ENCODE results near the gene WFDC8.
"Not testable (repeated sequence)": the region's sequence is repeated elsewhere in the genome, so short reads cannot be mapped to it uniquely, and the experiment has no call there.

WFDC8 gene

DNA sequence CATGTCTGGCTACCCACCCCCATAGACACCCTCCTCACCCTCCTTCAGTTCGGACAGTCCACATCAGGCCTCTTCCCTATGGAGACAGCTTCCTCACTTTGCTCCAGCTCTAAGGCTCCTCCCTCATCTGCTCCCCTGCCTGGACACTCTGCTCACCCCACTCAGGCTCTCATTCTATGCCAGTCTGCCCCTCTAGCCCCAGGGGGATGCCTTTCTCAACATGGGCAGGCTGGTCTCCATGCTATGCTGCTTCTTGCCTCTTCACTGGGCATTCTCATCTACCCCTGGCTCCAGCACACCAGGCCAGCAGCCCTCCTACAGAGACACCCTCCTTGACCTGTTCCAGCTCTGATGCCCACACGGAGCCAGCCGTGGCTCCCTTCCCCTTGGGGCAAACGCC is at the start of gene WFDC8:
WFDC8 (minus strand) TSS at position 101 of the 400 bp plus-strand sequence; CDS start at position 64, 37 bp downstream.
- no peak for DNase-seq (ENCODE audit: low read depth)

DNA sequence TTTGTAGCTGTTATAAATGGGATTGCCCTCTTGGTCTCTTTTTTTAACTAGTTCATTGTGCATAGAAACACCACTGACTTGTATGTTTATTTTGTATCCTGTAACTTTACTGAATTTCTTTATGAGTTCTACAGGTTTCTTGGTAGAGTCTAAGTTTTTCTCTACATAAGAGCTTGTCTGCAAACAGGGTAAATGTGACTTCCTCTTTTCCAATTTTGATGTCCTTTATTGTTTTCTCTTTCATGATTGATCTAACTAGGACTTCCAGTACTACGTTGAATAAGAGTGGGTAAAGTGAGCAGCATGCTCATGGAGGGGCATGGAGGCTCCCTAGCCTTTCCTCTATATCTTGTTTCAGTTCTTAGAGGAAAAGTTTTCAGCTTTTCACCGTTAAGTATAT is 47.5 kb upstream of the WFDC8 start:
- no peak for DNase-seq (ENCODE audit: low read depth)

DNA sequence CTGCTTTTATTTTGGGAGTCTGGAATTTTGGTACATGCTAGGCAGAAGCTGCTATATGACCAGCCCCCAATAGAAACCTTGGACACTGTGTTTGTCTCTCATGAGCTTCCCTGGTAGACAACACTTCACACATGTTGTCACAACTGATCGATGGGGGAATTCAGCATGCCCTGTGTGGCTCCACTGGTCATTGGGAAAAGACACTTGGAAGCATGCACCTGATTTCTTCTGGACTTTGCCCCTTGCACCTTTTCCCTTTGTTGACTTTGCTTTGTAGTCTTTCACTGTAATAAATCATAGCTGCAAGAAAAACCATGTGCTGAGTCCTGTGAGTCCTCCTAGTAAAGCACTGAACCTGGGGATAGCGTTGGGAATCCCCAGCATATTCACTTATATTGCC is 42.5 kb upstream of the WFDC8 start:
- no peak for DNase-seq (ENCODE audit: low read depth)

DNA sequence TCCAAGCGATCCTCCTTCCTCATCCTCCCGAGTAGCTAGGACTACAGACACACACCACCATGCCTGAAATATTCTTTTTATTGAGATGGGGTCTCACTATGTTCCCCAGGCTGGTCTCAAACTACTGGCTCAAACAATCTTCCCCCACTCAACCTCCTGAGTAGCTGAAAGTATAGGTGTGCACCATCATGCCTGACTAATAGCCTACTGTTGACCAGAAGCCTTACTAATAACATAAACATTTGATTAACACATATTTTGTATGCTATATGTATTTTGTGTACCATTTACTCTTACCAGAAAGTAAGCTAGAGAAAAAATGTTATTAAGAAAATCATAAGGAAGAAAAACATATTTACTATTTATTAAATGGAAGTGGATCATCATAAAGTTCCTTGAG is 38.5 kb upstream of the WFDC8 start:
- no peak for DNase-seq (ENCODE audit: low read depth)

DNA sequence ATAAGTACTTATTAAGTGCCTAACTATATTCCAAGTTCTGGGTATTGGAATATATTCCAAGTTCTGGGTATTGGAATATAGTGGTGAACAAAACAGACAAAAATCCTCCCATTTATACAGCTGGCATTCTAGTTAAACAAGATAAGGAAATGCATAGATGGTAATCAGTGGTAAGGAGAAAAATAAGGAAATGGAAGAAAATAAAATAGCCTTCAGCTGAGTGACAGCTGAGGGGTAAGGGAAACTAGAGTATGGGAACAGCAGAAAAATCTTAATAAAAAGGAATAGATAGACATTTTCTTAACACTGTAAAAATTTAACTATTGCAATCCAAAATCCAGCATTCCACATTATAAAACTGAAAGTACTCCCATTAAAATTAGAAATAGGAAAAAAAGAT is 33.2 kb upstream of the WFDC8 start:
- DNase-seq (ENCODE audit: low read depth): no peak

DNA sequence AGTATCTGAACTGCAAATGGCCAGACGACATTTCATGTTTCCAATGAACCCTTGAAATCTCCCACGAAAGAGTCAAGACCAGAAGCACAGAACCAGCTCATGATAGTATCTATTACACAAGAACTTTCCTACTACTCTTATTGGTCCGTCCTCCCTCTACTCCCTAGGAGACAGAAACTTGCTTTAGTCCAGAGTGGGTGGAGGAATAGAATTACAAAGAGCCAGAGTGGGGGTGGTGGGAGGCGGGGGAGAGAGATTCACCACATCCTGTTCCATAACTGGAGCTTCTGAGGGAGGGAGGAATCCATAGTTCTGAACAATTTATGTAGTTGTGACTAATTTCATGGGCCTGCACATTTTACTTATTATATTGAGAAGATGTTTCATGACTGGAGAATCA is 32.0 kb upstream of the WFDC8 start:
- DNase-seq (ENCODE audit: low read depth): peak; percentile 24

DNA sequence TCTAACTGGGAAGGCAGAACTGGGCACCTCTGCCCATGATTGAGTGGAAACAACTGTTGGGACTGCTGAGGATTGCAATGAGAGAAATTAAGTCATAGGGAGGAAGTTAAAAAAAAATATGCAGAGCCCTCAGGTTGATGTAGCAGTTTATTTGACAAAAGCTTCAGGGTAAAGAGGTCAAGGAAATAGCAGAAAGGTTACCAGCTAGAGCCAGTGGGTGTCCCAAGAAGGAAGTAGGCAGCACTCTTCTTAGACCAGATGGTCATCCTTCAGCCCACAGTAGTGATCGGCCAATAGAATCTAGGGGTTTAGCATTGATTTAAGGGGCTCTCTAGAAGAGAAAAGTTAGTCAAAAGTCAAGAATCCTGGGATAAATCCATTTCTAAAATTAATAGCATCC is 28.7 kb upstream of the WFDC8 start:
- DNase-seq (ENCODE audit: low read depth): no peak

DNA sequence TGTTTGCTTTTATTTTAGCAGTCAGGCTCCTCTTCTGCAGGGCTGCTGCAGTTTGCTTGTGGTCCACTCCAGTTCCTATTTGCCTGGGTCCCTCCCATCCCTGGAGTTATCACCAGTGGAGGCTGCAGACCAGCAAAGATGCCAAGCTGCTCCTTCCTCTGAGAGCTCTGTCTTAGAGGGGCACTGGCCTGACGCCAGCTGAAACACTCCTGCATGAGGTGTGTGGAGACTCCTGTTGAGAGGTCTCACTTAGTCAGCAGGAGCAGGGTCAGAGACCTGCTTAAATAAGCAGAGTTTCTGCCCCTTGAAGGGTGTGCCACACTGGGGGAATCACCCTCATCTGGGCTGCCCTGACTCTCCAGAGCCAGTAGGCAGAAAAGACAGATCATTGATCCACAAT is 16.2 kb upstream of the WFDC8 start:
- no peak for DNase-seq (ENCODE audit: low read depth)

DNA sequence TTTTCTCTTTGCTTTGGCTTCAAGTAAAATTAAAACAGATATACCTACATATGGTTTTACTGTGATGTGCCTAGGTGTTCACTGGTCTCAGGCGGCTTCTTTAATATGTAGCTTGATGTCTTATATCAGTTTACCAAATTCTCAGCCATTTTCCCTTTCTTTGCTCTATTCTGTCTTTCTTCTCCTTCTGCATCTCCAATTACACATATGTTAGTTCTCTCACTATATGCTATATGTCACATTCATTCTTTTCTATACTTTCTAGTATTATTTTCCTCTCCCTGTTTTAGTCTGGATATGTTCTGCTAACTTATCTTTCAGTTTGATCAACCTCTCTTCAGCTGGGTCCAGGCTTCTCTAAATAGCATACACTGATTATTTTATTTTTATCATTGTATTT is 14.4 kb upstream of the WFDC8 start:
- DNase-seq (ENCODE audit: low read depth): no peak

DNA sequence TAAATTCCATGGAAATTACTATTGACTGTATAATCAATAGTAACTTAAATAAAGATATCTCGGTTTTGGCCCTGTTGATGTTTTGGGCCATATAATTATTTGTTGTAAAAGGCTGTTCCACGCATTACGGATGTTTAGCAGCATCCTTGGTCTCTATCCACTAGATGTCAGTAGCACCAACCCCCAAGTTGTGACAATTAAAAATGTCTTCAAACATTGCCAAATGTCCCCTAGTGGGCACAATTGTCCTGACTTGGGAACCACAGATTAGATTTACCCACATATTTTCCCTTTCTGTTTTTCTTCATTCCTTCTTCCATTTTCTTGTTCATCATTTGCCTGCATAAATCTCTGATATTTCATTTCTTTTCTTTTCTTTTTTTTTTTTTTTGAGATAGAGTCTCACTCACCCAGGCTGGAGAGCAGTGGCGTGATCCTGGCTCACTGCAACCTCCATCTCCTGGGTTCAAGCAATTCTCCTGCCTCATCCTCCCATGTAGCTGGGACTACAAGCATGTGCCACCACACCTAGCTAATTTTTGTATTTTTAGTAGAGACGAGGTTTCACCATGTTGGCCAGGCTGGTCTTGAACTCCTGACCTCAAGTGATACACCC is 13.6 kb upstream of the WFDC8 start:
- peak; percentile 12 for DNase-seq (ENCODE audit: low read depth)

DNA sequence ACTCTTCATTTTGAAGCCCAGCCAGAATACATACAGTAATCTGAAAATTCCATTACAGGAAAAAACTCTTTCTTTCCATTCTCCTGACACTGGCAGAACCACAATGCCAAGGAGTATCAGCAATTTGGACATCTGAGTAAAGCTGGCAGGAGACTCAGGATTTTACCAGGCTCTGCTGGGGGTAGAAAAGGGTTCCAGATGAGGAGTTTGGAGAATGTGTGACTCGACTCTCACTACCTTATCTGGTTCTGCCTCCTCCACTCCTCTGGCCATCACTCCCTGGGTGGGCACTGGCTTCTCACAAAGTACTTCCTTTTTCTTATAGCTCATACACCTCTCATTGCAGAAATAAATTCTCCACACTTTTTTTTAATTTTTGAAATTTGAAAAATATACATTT is 10.6 kb upstream of the WFDC8 start:
- no peak for DNase-seq (ENCODE audit: low read depth)

DNA sequence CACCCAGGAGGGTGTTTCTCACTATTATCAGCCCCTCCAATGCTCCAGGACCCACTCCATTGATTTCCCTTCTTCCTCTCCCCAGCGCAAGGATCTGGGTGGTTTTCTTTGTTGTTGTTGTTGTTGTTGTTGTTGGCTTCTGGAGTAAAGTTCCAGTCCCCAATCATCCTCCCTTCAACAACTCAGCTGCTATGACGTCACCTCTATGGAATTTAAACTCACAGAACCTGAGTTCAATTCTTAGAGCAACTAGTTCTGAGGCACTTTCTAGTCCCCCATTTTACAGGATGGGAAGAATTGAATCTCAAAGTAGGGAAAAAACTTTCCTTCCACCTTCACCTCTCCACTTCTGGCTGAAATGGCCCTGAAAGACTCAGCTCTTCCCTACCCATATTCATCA is 9.7 kb upstream of the WFDC8 start:
- no peak for DNase-seq (ENCODE audit: low read depth)

DNA sequence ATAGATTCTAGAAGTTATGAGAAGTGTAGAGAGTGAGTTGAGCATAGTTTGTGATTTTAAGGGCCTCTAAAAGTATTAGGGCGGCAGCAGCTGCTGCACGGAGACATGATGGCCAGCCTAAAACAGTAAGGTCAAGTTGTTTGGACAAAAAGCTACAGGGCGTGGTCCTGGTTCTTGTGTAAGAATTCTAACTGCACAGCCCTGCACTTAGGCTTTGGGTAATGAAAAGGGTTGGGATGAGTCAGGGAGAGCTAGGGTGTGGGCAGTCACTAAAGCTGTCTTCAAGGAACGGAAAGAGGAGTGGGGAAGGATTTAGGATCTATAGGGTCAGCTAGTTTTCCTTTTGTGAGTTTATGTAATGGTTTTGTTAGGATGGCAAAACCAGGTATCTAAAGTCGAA is 6.9 kb upstream of the WFDC8 start:
- DNase-seq (ENCODE audit: low read depth): not testable (repeated sequence)

DNA sequence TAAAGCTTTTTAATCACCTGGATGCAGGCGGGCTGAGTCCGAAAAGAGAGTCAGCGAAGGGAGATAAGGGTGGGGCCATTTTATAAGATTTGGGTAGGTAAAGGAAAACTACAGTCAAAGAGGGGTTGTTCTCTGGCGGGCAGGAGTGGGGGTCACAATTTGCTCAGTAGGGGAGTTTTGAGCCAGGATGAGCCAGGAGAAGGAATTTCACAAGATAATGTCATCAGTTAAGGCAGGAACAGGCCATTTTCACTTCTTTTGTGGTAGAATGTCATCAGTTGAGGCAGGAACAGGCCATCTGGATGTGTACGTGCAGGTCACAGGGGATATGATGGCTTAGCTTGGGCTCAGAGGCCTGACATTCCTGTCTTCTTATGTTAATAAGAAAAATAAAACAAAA is 5.2 kb upstream of the WFDC8 start:
- not testable (repeated sequence) for DNase-seq (ENCODE audit: low read depth)

DNA sequence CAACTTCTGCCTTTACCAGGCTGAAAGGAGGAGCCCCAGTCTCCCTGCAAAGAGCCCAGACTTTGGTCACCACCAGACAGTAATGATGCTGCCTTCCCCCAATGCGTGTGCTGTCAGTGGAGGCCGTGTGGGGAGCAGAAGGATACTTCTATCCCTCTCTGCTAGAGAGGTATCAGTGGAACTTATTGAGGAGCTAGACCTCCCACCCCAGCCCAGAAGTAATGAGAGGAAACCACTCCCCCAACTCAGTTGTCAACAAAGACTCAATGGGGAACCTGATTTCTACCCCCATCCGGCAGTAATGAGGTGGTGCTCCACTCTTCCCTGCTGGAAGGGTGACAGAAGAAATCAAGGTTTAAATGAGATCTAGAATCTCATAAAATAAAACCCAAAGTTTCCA is 4.4 kb upstream of the WFDC8 start:
- no peak for DNase-seq (ENCODE audit: low read depth)

DNA sequence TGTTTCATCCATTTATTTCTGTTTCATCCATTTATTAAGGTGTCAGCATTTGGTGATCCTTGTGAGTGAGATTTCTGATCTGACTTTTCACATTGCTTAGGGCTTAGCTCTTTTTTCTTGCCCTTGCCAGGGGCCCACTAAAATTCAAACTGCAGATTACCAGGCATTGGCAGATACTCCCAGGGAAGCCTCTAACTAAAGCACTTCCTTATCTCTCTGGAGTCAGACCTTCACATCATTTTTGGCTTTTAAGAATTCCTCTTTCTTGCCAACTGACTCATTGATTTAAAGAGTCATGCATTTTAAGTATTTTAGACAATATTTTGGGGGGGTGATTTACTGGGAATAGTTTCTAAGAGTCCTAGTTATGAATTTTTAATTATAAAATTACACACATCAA is 2.6 kb upstream of the WFDC8 start:
- no peak for DNase-seq (ENCODE audit: low read depth)

DNA sequence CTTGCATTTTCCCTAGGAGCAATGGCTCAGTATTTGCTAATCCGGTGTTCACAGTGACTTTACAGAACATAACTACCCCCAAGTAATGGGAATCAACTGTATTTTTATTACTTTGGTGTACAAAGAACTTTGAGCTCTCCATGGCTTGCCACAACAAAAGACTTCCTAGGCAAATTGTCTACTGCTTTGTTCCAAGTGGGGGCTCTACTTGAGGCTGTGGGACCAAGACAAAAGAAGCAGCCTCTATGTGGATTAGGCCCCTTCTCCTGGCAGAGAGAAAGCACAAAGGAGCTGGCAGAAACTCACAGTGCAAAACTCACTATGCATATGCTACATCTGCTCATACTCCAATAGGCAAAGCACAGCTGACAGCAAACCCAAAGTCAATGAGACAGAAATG is 853 bp downstream of the WFDC8 start:
- no peak for DNase-seq (ENCODE audit: low read depth)

DNA sequence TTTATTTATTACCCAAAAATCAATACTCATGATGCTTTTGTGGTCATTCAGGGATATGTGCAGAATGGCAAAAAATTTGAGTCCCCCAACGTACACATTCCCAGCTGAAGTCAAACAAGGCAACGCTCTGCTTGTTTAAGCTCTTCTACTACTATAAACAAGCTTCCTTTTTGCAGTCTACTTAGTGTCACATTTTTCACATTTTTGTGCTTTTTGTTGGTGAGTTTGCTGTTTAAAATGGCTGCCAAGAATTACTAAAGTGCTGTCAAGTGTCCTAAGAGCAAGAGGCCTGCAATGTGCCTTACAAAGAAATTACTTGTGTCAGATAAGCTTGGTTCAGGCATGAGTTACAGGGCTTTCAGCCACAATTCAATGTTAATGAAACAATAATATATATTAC is 2.1 kb downstream of the WFDC8 start:
- DNase-seq (ENCODE audit: low read depth): no peak

DNA sequence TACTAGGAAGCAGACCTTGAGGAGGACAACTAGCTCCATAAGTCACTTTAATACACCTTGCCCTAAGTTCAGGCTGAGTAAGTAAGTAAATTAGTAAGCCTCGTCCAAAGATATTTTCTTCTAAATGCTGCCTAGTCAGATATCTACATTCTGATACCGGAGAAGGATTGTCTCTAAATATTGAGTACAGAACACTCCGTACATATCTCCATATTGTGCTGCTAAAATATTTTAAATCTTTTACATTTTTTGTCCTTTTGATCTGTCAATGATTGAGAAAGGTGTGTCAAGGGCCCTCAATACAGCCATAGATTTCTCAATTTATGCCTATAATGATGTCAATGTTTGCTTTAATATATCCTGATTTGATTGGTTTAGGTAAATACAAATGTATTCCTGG is 3.2 kb downstream of the WFDC8 start:
- DNase-seq (ENCODE audit: low read depth): no peak

DNA sequence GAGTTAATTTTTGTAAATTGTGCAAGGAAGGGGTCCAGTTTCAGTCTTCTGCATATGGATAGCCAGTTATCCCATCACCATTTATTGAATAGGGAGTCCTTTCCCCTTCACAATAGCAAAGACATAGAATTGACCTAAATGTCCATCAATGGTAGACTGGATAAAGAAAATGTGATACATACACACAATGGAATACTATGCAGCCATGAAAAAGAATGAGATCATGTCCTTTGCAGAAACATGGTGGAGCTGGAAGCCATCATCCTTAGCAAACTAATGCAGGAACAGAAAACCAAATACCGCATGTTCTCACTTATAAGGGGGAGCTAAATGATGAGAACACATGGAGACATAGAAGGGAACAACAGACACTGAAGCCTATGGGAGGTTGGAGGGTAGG is 9.4 kb downstream of the WFDC8 start:
- DNase-seq (ENCODE audit: low read depth): not testable (repeated sequence)

DNA sequence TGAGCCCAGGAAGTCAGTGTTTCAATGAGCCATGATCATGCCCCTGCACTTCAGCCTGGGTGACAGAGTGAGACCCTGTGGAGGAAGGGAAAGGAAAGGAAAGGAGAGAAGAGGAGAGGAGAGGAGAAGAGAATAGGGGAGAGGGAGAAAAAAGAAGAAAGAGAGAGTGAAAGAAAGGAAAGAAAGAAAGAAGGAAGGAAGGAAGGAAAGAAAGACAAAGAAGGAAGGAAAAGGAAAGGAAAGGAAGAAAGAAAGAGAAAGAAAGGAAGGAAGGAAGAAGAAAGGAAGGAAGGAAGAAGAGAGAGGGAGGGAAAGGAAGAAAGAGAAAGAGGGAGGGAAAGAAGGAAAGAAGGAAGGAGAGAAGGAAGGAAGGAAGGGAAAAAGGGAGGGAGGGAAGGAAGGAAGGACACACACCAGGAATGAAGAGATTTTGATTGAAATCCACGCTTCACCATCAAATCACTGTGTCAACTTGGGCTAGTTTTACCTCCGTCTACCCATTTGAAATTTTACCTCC is 14.3 kb downstream of the WFDC8 start:
- DNase-seq (ENCODE audit: low read depth): no peak

DNA sequence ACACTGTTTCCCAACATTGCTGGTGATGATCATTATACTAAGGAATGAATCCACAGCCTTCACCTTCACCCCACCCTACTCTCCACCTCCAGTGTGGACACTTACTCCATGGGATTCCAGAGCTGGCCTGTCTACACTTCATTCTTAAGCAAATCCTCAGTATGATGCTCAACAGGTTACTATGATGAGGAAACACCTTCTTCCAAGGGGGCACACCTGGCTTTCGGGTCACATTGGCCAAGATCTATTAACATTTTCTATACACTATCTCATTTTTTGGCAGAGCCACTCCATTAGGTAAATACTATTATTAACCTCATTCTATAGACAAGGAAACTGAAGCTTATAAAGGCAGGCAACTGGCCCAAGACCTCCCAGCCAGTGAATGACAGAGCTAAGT is 23.9 kb downstream of the WFDC8 start:
- DNase-seq (ENCODE audit: low read depth): no peak

DNA sequence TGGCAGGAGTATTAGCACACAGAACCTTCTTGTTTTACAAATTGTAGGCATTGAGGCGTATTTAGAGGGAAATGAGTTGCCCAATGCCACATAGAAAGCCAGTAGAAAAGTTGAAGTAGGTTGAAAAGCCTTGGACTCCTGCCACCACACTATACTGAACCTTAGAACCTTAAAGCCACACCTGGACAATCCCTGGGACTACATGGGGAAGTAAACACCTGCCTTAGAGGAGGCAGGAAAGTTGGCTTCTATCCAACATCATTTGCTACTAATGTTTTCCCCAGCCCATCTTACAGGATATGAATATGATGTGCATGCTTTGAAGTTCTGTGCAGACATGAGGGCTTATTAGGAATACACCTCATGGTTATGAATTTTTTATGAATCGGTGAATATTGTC is 26.6 kb downstream of the WFDC8 start:
- DNase-seq (ENCODE audit: low read depth): no peak

DNA sequence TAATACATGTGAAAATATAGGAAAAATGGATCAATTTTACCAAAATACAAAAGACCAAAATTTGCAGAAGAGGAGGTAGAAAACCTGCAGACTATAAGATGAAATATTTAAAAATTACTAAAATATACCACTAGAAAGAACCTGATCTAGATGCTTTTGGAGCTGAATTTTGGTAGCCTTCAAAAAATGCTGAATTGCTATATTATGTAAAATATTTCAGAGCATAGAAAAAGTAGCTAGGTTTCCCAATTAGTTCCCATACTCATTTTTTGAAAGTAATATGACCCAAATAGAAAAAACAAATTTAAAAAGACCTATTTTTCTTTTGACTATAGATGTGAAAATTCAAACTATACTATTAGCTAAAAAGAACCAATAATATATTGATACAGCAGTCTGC is 28.3 kb downstream of the WFDC8 start:
- no peak for DNase-seq (ENCODE audit: low read depth)

DNA sequence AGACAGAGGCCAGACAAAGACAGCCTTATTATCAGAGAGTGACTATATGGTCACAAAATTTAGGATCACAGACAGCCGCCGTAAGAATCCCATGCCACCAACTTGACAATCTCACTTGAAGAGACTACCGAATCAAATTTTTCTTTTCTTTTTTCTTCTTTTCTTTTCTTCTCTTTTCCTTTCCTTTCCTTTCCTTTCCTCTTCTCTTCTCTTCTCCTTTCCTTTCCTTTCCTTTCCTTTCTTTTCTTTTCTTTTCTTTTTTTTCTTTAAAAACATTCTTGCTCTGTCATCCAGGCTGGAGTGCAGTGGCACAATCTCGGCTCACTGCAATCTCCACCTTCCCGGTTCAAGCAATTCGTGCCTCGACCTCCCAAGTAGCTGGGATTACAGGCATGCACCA is 30.7 kb downstream of the WFDC8 start:
- no peak for DNase-seq (ENCODE audit: low read depth)

All from fibroblast of the conjunctiva (primary cell).